WTC11 (cell line): Measurements from ENCODE around the gene METTL22. TPM values are rescaled to one million over a fixed set of nuclear protein-coding genes. Genes with fewer than 3 reads are reported as not detected.

Source experiments
- ATAC-seq: fragments of 200-7000 bp; cut with Tn5 transposase; 2 replicates; pipeline ENCODE4 v1.10.0; 2021; ENCODE audit warnings: mild to moderate bottlenecking, moderate library complexity
- CTCF ChIA-PET: fragments of 300-600 bp; sonication (Branson Sonifier 250); formaldehyde crosslinking; loops from one replicate; lab custom pipeline; 2021; ENCODE audit warnings: antibody characterized with exemption; lab: Charles Lee
- POLR2A ChIA-PET: fragments of 350-600 bp; sonication (Branson Sonifier 250); formaldehyde crosslinking; loops from one replicate; lab custom pipeline; 2021; ENCODE audit warnings: antibody characterized with exemption; lab: Charles Lee
- DNase-seq: peaks from one replicate; pipeline ENCODE4 v3.0.0; 2021; ENCODE audit warnings: low spot score
- H3K27ac Mint-ChIP-seq: 2 replicates; pipeline ENCODE4 v1.8.0; 2021; ENCODE audit warnings: mixed read lengths
- H3K27me3 Mint-ChIP-seq: 2 replicates; pipeline ENCODE4 v1.8.0; 2021; ENCODE audit warnings: low read depth, mild to moderate bottlenecking, moderate library complexity, mixed read lengths
- H3K36me3 Mint-ChIP-seq: 2 replicates; pipeline ENCODE4 v1.8.0; 2021; ENCODE audit warnings: mixed read lengths
- H3K4me1 Mint-ChIP-seq: 2 replicates; pipeline ENCODE4 v1.8.0; 2022; ENCODE audit warnings: mixed read lengths
- H3K4me3 Mint-ChIP-seq: 2 replicates; pipeline ENCODE4 v1.8.0; 2021; ENCODE audit warnings: mild to moderate bottlenecking, moderate library complexity, mixed read lengths
- H3K9me3 Mint-ChIP-seq: 2 replicates; pipeline ENCODE4 v1.8.0; 2021; ENCODE audit warnings: mixed read lengths
- ATF1 ChIP-seq: sonication (generic); formaldehyde crosslinking; IDR thresholded peaks from 2 replicates; pipeline ENCODE4 v1.8.1; 2023; ENCODE audit warnings: mild to moderate bottlenecking, moderate library complexity, missing genetic modification reagents
- CREM ChIP-seq: sonication (generic); formaldehyde crosslinking; IDR thresholded peaks from 2 replicates; pipeline ENCODE4 v1.8.1; 2022; ENCODE audit warnings: mild to moderate bottlenecking, missing genetic modification reagents, moderate library complexity
- GRHL2 ChIP-seq: fragments of 250-450 bp; sonication (Bioruptor Pico); IDR thresholded peaks from 2 replicates; pipeline ENCODE4 v1.8.0; 2022; ENCODE audit warnings: mild to moderate bottlenecking, moderate library complexity; ENCODE audit not compliant: insufficient replicate concordance, severe bottlenecking
- HMGXB4 ChIP-seq: sonication (generic); formaldehyde crosslinking; IDR thresholded peaks from 2 replicates; pipeline ENCODE4 v1.8.1; 2023; ENCODE audit warnings: mild to moderate bottlenecking, moderate library complexity, missing genetic modification reagents
- IRF2 ChIP-seq: sonication (generic); formaldehyde crosslinking; IDR thresholded peaks from 2 replicates; pipeline ENCODE4 v1.8.0; 2022; ENCODE audit warnings: low read depth, missing genetic modification reagents, borderline replicate concordance
- KAT7 ChIP-seq: sonication (generic); formaldehyde crosslinking; IDR thresholded peaks from 2 replicates; pipeline ENCODE4 v1.8.1; 2023; ENCODE audit warnings: missing genetic modification reagents, mild to moderate bottlenecking, borderline replicate concordance
- NFATC4 ChIP-seq: fragments of 250-450 bp; sonication (Bioruptor Pico); IDR thresholded peaks from 2 replicates; pipeline ENCODE4 v1.9.0; 2021; ENCODE audit warnings: mild to moderate bottlenecking
- PREB ChIP-seq: sonication (generic); formaldehyde crosslinking; IDR thresholded peaks from 2 replicates; pipeline ENCODE4 v1.8.1; 2022; ENCODE audit warnings: mild to moderate bottlenecking, missing genetic modification reagents, moderate library complexity, borderline replicate concordance
- TCF7 ChIP-seq: sonication (generic); formaldehyde crosslinking; IDR thresholded peaks from 2 replicates; pipeline ENCODE4 v1.8.0; 2022; ENCODE audit warnings: mild to moderate bottlenecking, low read depth, missing genetic modification reagents, moderate library complexity
- ZNF232 ChIP-seq: sonication (generic); formaldehyde crosslinking; IDR thresholded peaks from 2 replicates; pipeline ENCODE4 v1.8.0; 2022; ENCODE audit warnings: mild to moderate bottlenecking, missing genetic modification reagents
- ZNF425 ChIP-seq: fragments of 250-450 bp; sonication (Bioruptor Pico); conservative IDR thresholded peaks from 2 replicates; pipeline ENCODE4 v1.9.0; 2021; ENCODE audit warnings: mild to moderate bottlenecking
- total RNA-seq: library from RNA; stranded (reverse); gene quantifications from 3 replicates; pipeline ENCODE4 v1.2.3, GENCODE V29; 2021
- TF ChIP-seq, protein P1 (sequence below): sonication (generic); formaldehyde crosslinking; IDR thresholded peaks from 2 replicates; pipeline ENCODE4 v1.8.0; 2023; ENCODE audit warnings: missing genetic modification reagents
- TF ChIP-seq, protein P2 (sequence below): sonication (generic); formaldehyde crosslinking; IDR thresholded peaks from 2 replicates; pipeline ENCODE4 v1.8.1; 2023; ENCODE audit warnings: mild to moderate bottlenecking, missing genetic modification reagents, borderline replicate concordance
- TF ChIP-seq, protein P3 (sequence below): sonication (generic); formaldehyde crosslinking; IDR thresholded peaks from 2 replicates; pipeline ENCODE4 v1.8.1; 2022; ENCODE audit warnings: low read depth, mild to moderate bottlenecking, moderate library complexity, missing genetic modification reagents, borderline replicate concordance
- TF ChIP-seq, protein P4 (sequence below): sonication (generic); formaldehyde crosslinking; IDR thresholded peaks from 2 replicates; pipeline ENCODE4 v1.8.1; 2023; ENCODE audit warnings: mild to moderate bottlenecking, missing genetic modification reagents

METTL22 gene
- total RNA-seq, 1 experiment from 2014 or later, result 82.0 TPM

- H3K4me3 Mint-ChIP-seq, result no peak overlapping the region
- no peaks in the 10 kb centered on the region for H3K36me3 Mint-ChIP-seq
- peaks cover 11% of the 10 kb centered on the region for H3K4me1 Mint-ChIP-seq
- H3K27me3 Mint-ChIP-seq, result peaks cover 36% of the 10 kb centered on the region
- no peak overlapping the region for H3K27ac Mint-ChIP-seq
- DNase-seq (no peak), ATAC-seq (no peak)
- peaks cover 25% of the 10 kb centered on the region for H3K9me3 Mint-ChIP-seq
- POLR2A ChIA-PET, result no interaction called here
- TF ChIP-seq, protein P1, sequence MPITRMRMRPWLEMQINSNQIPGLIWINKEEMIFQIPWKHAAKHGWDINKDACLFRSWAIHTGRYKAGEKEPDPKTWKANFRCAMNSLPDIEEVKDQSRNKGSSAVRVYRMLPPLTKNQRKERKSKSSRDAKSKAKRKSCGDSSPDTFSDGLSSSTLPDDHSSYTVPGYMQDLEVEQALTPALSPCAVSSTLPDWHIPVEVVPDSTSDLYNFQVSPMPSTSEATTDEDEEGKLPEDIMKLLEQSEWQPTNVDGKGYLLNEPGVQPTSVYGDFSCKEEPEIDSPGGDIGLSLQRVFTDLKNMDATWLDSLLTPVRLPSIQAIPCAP (CRISPR knock-in tag), result no peak
- TF ChIP-seq TCF7 (CRISPR knock-in tag) (no peak), PREB (no peak), CREM (no peak), NFATC4 (CRISPR knock-in tag) (no peak), ZNF425 (no peak), ATF1 (CRISPR knock-in tag) (no peak), ZNF232 (CRISPR knock-in tag) (no peak), IRF2 (CRISPR knock-in tag) (no peak), GRHL2 (CRISPR knock-in tag) (no peak)
- TF ChIP-seq, protein P2, sequence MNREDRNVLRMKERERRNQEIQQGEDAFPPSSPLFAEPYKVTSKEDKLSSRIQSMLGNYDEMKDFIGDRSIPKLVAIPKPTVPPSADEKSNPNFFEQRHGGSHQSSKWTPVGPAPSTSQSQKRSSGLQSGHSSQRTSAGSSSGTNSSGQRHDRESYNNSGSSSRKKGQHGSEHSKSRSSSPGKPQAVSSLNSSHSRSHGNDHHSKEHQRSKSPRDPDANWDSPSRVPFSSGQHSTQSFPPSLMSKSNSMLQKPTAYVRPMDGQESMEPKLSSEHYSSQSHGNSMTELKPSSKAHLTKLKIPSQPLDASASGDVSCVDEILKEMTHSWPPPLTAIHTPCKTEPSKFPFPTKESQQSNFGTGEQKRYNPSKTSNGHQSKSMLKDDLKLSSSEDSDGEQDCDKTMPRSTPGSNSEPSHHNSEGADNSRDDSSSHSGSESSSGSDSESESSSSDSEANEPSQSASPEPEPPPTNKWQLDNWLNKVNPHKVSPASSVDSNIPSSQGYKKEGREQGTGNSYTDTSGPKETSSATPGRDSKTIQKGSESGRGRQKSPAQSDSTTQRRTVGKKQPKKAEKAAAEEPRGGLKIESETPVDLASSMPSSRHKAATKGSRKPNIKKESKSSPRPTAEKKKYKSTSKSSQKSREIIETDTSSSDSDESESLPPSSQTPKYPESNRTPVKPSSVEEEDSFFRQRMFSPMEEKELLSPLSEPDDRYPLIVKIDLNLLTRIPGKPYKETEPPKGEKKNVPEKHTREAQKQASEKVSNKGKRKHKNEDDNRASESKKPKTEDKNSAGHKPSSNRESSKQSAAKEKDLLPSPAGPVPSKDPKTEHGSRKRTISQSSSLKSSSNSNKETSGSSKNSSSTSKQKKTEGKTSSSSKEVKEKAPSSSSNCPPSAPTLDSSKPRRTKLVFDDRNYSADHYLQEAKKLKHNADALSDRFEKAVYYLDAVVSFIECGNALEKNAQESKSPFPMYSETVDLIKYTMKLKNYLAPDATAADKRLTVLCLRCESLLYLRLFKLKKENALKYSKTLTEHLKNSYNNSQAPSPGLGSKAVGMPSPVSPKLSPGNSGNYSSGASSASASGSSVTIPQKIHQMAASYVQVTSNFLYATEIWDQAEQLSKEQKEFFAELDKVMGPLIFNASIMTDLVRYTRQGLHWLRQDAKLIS (CRISPR knock-in tag), result no peak
- TF ChIP-seq, protein P3, sequence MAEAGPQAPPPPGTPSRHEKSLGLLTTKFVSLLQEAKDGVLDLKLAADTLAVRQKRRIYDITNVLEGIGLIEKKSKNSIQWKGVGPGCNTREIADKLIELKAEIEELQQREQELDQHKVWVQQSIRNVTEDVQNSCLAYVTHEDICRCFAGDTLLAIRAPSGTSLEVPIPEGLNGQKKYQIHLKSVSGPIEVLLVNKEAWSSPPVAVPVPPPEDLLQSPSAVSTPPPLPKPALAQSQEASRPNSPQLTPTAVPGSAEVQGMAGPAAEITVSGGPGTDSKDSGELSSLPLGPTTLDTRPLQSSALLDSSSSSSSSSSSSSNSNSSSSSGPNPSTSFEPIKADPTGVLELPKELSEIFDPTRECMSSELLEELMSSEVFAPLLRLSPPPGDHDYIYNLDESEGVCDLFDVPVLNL, result no peak
- TF ChIP-seq, protein P4, sequence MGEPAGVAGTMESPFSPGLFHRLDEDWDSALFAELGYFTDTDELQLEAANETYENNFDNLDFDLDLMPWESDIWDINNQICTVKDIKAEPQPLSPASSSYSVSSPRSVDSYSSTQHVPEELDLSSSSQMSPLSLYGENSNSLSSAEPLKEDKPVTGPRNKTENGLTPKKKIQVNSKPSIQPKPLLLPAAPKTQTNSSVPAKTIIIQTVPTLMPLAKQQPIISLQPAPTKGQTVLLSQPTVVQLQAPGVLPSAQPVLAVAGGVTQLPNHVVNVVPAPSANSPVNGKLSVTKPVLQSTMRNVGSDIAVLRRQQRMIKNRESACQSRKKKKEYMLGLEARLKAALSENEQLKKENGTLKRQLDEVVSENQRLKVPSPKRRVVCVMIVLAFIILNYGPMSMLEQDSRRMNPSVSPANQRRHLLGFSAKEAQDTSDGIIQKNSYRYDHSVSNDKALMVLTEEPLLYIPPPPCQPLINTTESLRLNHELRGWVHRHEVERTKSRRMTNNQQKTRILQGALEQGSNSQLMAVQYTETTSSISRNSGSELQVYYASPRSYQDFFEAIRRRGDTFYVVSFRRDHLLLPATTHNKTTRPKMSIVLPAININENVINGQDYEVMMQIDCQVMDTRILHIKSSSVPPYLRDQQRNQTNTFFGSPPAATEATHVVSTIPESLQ (CRISPR knock-in tag), result no peak
- CTCF ChIA-PET, result interaction anchor here (2.2 kb wide), 1 partner anchor 35 kb away, joined by 12 read pairs; no protein-coding TSS in a partner anchor
These were observed 21.2 kb upstream of the METTL22 start for GRCh38 chr16:8600144-8600775.

DNA sequence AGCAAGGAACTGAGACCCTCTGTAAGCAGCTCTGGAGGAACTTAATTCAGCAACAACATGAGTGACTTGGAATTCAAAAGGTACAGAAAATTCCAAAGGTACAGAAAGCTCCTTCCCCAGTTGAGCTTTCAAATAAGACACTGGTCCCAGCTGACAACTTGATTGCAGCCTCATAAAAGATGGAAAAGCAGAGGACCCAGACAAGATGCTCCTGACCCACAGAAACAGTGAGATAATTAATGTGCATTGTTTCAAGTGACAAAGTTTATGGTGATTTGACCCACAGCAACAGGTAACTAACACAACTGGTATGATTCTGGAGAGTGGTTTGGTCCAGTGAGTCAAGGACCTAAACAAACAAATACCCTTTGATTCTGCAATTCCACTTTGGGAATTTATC is 15.9 kb upstream of the METTL22 start:
- Mint-ChIP-seq H3K4me1 (peaks cover 12% of the 10 kb centered on the region), H3K4me3 (no peak overlapping the region), H3K36me3 (no peaks in the 10 kb centered on the region), H3K27me3 (peaks cover 10% of the 10 kb centered on the region), H3K27ac (no peak overlapping the region), H3K9me3 (peaks cover 21% of the 10 kb centered on the region)
- CTCF ChIA-PET, result no interaction called here
- ATAC-seq, result no peak
- no peak for TF ChIP-seq HMGXB4 (CRISPR knock-in tag)
- no peak for TF ChIP-seq KAT7 (CRISPR knock-in tag)
- TF ChIP-seq, protein P1 (CRISPR knock-in tag), result no peak
- DNase-seq, result no peak
- POLR2A ChIA-PET, result no interaction called here
